GM21786 (cell line): ENCODE data around the gene DHCR24.

Source experiments
- ATAC-seq: cut with Tn5 transposase; IDR thresholded peaks from one replicate; pipeline ENCODE4 v1.9.1; 2021; ENCODE audit not compliant: unreplicated experiment

Gene DHCR24

GRCh38 chr1:54818461-54819194, 68.4 kb downstream of the DHCR24 start:
- ATAC-seq: no peak

DNA sequence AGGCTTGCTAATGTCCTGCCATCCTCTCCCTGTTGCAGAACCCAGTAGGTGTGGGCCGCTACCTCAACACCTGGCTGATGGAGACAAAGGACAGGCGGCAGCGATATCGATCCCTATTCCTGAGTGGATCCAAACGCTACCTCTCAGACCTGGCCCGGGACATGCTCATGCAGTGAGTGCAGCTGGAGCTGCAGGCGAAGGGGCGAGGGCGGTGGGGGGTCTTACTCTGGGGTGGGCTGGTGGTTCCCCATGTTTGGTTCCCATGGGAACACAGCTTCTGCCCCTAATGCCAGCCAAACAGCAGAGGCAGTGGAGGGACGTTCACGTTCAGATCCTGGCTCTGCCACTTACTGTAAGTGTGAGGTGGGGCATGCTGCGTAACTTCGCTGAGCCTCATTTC, 70.0 kb downstream of the DHCR24 start:
- no peak for ATAC-seq

DNA sequence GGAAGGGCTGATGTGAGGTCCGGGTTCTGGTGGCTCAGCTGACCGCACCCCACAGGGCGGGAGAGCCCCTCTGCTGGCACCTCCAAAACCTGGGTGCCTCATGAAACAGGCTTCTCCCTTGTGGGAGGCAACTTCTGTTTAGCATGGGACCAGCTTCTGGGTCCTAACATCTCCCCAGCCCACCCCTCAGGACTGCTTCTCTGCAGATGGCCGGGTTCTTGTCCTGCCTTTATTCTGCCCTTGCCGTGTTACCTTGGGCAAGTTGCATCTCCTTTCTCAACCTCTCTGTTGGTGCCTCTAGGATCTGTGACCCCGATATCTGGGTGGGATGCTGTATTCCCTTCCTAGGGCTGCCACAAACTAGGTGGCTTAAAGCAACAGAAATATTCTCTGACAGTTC, 70.9 kb downstream of the DHCR24 start:
- no peak for ATAC-seq

DNA sequence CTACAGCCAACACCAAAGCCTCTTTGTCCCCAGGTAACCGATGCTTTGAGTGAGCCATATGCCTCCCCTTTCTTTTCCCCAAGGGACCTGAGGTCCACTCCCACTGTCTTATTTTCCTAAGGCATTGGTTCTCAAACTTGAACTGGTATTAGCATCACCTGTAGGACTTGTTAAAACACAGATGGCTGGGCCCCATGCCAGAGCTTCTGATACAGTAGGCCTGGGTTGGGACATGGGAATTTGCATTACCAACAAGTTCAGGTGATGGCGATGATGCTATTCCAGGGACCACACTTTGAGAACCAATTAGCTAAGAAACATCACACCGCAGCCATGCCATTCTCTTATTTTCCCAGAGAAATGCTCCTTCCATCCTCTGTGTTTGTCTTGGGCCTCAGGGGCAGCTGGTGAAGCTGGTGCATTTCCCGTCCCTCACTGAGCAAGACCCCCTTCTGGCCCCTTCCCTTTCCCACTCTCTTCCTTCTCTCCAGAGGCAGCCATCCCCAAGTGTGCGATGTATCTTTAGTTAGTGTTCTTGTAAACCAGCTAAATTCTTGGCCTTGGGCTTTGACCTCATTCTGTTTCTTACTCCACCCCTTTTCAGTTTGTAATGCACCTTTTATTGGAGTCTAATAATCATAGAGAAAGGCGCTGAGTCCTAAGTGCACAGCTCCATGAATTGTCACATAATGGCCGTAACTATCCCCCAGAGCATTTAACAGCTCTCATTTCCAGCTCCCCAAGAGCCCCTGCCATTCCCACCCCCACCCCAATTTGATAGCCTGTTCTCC, 71.7 kb downstream of the DHCR24 start:
- ATAC-seq: no peak

DNA sequence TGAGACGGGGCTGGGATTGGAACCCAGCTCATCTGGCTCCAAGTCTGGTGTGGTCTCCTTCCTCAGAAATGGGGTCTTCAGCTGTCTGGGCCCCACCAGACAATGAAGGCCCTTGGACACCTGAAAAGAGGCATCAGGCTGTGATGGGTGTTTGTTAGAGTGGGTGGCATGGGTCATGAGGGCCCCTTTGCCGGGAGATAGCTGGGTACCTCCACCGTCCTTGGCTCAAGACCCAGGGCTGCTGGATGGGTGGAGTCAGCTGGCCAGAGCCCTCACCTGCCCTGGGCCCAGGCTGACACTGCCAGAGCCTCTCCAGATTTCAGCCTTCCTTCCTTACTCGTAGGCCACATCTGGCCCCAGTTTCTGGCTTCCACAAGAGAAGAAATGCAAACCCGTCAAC, 72.4 kb downstream of the DHCR24 start:
- ATAC-seq: no peak

- ATAC-seq: no peak
These were observed 72.9 kb downstream of the DHCR24 start for GRCh38 chr1:54814126-54814498.

DNA sequence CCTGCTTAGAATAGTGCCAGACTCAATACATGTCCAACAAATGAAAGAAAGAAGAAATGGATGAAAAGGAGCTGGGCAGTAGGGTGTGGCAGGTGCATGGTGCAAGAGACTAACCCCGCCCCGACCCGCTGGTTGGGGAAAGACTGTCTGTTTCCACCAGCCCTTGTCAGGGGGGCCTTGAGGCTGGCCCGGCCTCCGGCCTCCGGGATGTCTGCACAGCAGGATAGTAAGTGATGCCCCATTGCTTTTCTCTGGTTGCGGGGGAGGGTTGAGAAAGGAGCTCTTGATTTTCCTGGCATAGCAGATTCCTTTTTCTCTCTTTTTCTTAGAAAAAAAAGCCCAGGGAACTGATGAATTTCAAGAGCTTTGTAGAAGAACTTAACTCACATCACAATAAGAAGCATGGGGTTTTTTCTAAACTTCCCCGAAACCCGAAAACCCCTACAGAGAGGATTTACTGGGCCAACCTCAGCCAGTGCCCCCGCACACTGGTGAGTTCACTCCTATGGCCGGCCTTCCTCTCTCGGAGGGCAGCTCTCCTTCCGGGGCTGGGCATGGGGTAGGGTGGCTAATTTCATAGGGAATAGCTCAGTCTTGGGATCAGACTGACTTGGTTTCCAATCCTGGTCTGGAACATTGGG, 73.4 kb downstream of the DHCR24 start:
- no peak for ATAC-seq

GRCh38 chr1:54812801-54813484, 74.1 kb downstream of the DHCR24 start:
- ATAC-seq: no peak

DNA sequence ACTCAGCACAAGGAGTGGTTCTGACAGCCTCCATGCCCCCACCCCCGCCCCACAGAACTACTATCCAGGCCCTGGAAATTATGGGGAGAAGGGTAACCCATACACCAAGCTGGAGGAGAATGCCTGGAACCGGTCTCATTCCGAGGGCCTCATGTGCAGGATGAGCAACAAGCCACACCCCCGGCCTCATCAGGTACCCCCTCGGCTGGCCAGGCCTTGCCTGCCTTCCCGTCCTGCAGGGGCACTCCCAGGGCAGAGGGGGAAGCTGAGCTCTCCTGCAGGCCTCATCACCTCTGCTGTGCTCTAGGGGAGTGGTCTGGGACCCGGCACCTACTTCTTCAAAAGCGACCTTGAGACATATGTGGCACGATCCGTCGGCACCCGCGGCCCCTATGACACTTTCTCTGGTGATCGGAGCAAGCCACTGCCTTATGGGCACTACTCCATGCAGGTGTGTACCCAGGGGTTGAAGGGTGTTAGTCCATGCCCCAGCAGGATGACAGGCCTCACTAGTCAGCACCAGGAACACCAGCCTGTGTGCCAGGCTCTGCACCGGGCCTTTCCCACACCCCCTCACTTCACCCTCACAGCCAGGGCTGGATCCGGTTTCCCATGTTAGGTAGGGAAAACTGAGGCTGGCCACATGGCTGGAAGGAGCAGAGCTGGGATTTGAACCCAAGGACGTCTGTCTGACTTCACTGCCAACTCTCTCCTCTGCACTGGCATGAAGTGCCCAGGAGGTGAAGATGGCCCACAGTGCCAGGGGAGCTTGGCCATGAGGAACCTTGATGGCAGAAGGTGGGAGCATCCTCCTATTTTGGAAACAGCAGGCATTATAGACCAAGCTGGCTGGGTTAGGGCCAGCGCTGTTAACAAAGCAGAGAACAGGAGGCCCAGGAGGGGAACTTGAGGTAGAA, 75.0 kb downstream of the DHCR24 start:
- ATAC-seq: no peak

- ATAC-seq: no peak
These were observed 75.9 kb downstream of the DHCR24 start for GRCh38 chr1:54811066-54811465.

- ATAC-seq: peak; percentile 61
These were observed 76.6 kb downstream of the DHCR24 start for GRCh38 chr1:54810153-54810942.

DNA sequence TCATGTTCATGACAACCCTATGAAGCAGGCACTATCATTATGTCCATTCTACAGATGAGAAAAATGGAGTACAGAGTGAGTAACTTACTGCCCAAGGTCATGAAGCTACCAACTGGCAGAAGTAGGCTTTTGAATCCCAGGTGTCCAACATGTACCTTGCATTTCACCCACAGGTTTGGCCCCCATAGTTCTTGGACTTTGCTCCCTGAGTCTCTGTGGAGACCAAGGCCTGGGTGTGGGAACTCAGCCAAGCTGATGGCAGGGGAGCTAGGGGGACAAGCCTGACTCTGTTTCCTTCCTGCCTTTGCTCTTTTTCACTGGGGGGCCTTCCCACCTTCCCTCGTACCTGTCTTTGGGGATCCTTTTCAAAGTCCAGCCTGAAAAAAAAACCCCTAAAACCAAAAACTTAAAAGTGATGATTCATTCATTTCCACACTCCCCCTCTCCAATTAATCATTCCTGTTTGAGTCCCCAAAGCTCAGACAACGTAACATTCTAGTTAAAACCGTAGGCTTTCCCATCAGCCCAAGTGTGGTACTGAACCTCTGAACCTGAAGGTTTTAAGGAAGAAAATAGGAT, 77.4 kb downstream of the DHCR24 start:
- no peak for ATAC-seq

GRCh38 chr1:54808443-54809207, 78.4 kb downstream of the DHCR24 start:
- ATAC-seq: no peak

DNA sequence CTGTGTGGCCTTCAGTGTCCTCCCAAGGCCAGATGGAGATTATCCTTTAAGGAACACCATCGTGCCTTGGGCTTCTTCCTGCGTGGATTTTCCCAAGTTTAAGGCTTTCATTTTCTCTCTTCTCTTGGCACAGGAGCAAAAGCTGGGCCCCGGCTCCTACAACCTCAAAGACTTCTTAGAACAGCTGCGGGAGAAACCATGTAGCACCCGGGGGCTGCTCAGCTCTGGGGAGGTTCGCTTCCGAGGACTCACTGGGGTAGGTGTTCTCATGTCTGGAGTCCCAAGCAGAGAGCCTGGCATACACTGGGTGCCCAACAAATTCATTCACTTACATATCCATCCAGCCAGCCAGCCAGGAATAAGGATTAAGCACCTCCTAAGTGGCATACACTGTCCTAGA, 79.2 kb downstream of the DHCR24 start:
- ATAC-seq: no peak

GRCh38 chr1:54806931-54807611, 79.9 kb downstream of the DHCR24 start:
- ATAC-seq: no peak

DNA sequence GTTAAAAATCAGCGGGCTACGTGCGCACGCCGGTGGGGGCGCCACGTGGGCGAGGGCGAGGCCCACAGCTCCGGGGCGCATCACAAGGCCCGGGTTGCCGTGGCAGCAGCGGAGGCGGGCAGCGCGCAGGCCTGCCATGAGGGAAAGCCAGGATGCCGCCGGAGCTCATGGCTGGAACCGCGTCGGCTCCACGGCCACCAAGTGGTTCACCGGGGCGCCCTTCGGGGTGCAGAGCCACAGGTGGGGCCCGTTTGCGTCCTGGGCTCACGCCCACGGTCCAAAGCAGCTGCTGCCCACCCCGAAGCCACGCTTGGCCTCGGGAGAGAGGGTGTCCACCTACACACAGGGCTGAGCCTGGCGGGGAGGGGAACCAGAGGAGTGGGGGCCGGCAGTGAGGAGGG, 81.0 kb downstream of the DHCR24 start:
- no peak for ATAC-seq

- no peak for ATAC-seq
These were observed 81.5 kb downstream of the DHCR24 start for GRCh38 chr1:54805466-54805865.
